HG03280 (cell line): ENCODE results near the gene WBP4.
"Not testable (repeated sequence)": the region's sequence is repeated elsewhere in the genome, so short reads cannot be mapped to it uniquely, and the experiment has no call there.

Experiments
- ATAC-seq: cut with Tn5 transposase; IDR thresholded peaks from one replicate; pipeline ENCODE4 v1.9.1; 2021; ENCODE audit warnings: mild to moderate bottlenecking, moderate library complexity; ENCODE audit not compliant: unreplicated experiment

The WBP4 gene, protein sequence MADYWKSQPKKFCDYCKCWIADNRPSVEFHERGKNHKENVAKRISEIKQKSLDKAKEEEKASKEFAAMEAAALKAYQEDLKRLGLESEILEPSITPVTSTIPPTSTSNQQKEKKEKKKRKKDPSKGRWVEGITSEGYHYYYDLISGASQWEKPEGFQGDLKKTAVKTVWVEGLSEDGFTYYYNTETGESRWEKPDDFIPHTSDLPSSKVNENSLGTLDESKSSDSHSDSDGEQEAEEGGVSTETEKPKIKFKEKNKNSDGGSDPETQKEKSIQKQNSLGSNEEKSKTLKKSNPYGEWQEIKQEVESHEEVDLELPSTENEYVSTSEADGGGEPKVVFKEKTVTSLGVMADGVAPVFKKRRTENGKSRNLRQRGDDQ

GRCh38 chr13:41061075-41061913, at the start of gene WBP4:
WBP4 (plus strand) TSS chr13:41061509; CDS start chr13:41061674, 165 bp downstream.
- ATAC-seq: peak; percentile 73

GRCh38 chr13:41012536-41012935, 48.8 kb upstream of the WBP4 start:
- ATAC-seq: no peak

DNA sequence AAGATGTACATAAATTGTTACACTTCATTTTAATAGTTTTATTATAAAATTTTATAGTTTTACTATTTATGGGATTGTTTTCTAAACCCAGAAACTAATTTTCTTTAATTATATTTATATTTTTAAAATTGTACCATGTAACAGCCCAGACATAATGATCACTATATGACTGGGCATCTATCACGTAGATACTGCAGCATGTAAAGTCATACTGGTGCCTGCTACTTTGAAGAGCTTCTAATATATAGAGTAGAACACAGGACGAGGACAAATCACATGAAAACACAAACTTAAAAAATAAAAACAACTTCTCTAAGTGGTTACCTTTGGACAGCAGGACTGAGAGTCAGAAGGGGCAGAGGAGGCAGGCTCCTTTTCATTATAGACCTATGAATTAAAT, 47.5 kb upstream of the WBP4 start:
- no peak for ATAC-seq

DNA sequence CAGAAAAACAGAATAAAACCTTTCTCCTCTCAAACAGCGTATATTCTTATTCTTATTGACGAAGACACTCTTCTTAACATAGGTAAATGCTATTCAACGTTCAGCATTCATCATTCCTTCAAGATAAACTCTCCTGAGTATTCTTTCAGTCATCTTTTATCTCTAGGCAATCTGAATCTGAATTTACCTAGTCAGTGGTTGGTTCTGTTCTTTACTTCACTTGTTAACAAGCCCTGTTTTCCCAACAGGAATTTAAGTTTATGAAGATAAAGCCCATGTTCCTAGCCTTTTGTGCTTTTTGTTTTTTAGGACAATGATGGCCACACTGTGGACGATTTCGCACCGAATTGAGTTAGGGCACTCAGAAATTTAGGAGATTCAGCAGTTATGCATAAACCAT, 45.4 kb upstream of the WBP4 start:
- ATAC-seq: no peak

- no peak for ATAC-seq
These were observed 44.1 kb upstream of the WBP4 start for GRCh38 chr13:41017159-41017558.

DNA sequence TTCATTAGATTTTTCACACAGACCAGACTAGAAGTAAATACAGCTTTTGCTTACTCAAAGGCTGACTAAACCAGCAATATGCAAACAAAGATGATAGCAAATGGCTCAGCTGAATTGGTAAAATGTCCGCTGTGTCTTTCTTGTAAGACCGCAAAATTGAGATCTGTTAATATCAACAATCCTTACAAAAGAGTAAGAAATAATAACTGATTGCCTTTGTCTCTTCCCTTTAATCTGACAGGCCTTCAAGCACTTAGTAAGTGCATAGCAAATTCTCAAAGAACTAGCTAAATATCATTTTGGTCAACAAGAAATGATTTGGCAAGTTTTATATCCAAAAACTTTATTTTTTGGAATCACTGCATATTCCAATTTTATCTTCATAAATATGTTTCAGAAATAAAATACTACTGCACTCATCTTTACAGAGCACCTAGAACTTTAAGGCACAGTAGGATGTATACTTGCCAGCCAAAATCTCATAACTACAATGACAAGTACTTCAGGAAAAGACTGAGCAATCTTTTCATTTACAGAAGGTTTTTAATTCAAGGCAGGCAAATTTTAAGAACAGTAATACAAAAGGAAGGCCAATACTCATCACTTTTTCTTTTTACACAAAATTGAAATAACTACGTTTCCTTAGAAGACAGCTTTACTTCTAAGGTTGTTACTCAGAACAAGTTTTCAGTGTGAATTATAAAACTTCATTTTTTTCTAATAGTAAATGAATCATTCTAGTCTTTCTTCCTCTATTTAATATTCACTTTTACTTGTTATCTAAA, 43.3 kb upstream of the WBP4 start:
- no peak for ATAC-seq

DNA sequence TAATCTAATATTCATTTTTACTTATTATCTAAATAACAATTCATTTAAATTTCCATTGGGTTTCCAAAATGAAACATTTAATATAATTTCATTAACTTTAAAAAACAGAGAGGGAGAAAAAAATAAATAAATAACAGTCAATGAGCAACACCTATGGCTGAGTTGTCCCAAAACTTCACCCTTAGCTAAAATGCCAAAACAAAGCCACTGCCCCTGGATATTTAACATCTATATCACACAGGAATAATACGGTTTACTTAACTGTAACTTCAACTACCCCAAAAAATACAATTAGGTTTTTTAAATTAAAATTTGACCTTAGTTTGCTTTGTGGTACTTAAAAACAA, 42.7 kb upstream of the WBP4 start:
- ATAC-seq: no peak

DNA sequence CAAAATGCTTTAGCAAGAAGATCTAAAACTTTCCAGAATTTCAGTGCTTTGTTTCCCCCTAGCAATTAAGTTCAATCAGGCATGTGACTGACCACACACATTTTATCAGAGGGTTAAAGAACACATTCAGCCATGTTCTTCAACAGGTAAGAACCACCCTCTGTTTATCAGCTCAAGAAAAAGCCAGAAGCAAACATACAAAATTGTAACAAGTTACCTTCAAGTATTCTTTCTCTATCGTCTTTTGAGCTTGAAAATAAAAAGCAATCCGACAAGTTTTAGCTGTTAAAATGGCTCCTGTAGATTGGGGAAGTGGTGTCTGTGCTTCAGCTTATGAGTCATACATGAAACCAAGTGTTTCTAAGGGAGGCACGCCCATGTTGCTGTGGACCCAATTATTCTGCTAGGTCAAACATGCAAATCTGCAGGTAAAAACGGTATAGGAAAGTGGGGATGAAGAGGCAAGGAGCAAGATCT, 42.3 kb upstream of the WBP4 start, which contains the start of gene ELF1:
Gene ELF1 (minus strand): TSS at position 306 of the 477 bp plus-strand sequence. CDS start 37,262 bp downstream, outside the sequence.
- ATAC-seq: peak; percentile 91

GRCh38 chr13:41019578-41020347, 41.5 kb upstream of the WBP4 start:
- no peak for ATAC-seq

GRCh38 chr13:41025518-41025917, 35.8 kb upstream of the WBP4 start:
- no peak for ATAC-seq

DNA sequence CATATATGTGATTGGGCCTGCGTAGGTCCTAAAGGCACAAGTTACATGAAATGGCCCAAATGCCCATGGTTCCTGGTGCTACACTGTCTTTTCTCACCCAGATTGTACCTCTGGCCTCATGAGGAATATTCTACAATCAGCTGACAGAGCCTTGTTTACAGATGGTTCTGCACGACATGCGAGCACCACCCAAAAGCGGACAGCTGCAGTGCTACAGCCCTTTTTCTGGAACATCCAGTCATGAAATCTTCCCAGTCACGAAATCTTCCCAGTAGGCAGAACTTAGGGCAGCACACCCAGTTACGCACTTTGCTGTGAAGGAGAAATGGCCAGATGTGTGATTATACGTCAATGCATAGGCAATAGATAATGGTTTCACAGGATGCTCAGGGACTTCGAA, 34.5 kb upstream of the WBP4 start:
- ATAC-seq: no peak

DNA sequence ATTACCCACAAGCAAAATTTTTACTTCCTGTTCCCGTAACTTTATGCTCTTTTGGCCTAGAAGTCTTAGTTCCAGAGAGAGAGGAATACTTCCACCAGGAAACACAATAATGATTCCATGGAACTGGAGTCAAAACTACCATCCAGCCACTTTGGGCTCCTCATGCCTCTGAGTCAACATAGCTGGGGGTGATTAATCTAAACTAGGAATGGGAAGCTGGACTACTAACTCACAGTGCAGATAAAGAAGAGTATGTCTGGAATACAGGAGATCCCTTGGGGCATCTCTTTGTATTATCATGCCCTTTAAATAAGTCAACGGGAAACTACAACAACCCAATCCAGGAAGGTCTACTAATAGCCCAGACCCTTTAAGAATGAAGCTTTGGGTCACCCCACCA, 33.3 kb upstream of the WBP4 start:
- ATAC-seq: no peak

- ATAC-seq: no peak
These were observed 31.7 kb upstream of the WBP4 start for GRCh38 chr13:41029629-41030028.

DNA sequence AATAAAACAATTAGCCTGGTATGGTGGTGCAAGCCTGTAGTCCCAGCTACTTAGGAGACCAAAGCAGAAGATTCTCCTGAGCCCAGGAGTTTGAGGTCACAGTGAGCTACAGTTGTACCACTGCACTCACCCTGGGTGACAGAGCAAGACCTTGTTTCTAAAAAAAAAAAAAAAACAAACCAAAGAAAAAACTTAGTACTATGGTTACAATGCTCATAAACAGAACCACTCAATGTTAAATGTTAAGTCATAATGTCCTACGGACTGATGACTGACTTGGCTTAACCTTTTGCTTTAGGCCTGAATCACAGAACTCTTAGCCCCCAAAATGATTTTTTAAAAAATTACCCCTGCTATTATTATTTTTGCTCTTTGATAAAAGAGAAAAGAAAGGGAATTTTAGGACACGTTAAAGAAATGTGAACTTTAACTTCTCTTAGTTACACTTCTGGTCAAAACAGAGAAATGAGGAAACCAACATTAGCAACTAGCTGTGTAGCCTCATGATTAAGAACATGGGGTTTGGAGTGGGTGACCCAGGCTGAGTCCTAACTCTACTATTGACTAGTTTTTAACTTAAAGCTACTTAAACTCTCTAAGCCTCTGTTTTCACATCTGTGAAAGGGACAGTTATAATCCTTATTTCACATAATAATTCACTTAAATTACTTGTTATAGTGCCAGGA, 28.5 kb upstream of the WBP4 start:
- ATAC-seq: no peak

- no peak for ATAC-seq
These were observed 26.9 kb upstream of the WBP4 start for GRCh38 chr13:41034382-41034781.

DNA sequence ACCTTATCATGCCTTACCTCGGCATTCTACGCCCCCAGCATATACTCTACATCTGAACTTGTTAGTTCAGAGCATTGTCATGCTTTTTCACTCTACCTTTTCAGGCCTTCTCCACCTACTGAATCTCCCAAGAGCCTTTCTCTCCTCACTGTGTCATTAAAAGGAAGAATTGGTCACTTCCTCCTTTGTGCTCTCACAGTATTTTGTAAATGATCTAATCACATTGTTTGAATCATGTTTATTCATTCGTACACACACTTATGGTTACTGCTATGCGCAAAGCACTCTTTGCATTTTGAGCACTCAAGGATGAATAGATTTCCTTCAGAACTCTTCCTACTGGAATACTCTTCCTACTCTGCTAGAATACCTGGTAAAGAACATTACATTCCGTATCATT, 26.4 kb upstream of the WBP4 start:
- no peak for ATAC-seq

DNA sequence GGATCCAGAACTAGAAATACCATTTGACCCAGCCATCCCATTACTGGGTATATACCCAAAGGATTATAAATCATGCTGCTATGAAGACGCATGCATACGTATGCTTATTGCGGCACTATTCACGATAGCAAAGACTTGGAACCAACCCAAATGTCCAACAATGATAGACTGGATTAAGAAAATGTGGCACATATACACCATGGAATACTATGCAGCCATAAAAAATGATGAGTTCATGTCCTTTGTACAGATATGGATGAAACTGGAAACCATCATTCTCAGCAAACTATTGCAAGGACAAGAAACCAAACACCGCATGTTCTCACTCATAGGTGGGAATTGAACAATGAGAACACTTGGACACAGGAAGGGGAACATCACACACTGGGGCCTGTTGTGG, 24.8 kb upstream of the WBP4 start:
- ATAC-seq: not testable (repeated sequence)

- ATAC-seq: no peak
These were observed 21.6 kb upstream of the WBP4 start for GRCh38 chr13:41039746-41040145.

GRCh38 chr13:41040584-41041334, 20.6 kb upstream of the WBP4 start:
- ATAC-seq: no peak
